ENCODE data around the gene GLRA3. TPM values are rescaled to one million over a fixed set of nuclear protein-coding genes. Genes with fewer than 3 reads are reported as not detected.

Gene GLRA3
- total RNA-seq, 1 donor: not detected

DNA sequence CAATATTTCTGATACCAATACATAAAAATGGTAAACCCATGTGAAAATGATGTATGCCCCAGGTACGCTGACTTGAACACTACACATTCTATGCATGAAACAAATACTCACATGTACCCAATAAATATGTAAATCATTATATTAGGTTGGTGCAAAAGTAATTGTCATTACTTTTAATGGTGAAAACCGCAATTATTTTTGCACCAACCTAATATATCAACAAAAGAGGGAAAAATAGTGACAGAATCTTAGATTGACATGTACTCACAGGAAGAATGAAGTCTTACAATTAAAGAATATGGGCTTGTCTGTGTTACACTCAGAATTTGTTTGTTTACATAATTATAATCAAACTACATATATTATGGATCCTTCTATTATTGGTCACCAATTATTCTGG is 82.3 kb downstream of the GLRA3 start:
- H3K4me2 ChIP-seq (ENCODE audit: insufficient read depth, low read length): no peak overlapping the region
- DNase-seq (ENCODE audit: insufficient read length, low spot score, missing footprints): no peak
- no peak overlapping the region for H2AFZ ChIP-seq (ENCODE audit: low read length)
- H3K9me3 ChIP-seq (ENCODE audit: low read depth, low read length): peaks cover 5% of the 10 kb centered on the region
- H3K27ac ChIP-seq (ENCODE audit: low read depth, low read length): no peak overlapping the region
- no peaks in the 10 kb centered on the region for H3K4me1 ChIP-seq (ENCODE audit: insufficient read depth, low read length)
- TF ChIP-seq, protein P1, sequence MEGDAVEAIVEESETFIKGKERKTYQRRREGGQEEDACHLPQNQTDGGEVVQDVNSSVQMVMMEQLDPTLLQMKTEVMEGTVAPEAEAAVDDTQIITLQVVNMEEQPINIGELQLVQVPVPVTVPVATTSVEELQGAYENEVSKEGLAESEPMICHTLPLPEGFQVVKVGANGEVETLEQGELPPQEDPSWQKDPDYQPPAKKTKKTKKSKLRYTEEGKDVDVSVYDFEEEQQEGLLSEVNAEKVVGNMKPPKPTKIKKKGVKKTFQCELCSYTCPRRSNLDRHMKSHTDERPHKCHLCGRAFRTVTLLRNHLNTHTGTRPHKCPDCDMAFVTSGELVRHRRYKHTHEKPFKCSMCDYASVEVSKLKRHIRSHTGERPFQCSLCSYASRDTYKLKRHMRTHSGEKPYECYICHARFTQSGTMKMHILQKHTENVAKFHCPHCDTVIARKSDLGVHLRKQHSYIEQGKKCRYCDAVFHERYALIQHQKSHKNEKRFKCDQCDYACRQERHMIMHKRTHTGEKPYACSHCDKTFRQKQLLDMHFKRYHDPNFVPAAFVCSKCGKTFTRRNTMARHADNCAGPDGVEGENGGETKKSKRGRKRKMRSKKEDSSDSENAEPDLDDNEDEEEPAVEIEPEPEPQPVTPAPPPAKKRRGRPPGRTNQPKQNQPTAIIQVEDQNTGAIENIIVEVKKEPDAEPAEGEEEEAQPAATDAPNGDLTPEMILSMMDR (IDR thresholded peaks at IDR 0.05; ENCODE audit: extremely low read depth, low read depth, low read length): no peak
- no peaks in the 10 kb centered on the region for H3K79me2 ChIP-seq (ENCODE audit: insufficient read depth, low read length)
- no peaks in the 10 kb centered on the region for H3K36me3 ChIP-seq (ENCODE audit: insufficient read depth, low read length)
- H3K4me3 ChIP-seq (ENCODE audit: insufficient read depth, low read length): no peak overlapping the region
- H4K20me1 ChIP-seq (ENCODE audit: insufficient read depth, low read length): no peaks in the 10 kb centered on the region
- H3K27me3 ChIP-seq (ENCODE audit: insufficient read depth, low read length): no peaks in the 10 kb centered on the region

DNA sequence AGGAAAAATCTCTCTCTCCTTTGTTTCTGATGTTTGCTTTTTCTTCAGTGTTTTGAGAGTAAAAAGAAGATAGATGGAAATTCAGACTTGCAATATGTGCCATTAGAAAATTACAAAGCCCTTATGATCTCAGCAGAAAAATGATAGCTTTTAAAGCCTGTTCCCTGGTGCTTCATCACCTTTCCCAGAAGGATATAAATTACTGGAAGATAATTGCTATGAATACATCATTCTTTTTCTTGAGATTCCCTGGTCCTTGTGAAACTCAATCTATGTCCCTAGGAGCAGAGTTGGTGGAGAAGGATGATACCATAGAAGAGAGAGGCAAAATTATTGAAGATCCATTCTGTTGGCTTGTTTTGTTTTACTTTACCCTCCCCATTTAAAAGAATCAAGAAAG is 86.5 kb downstream of the GLRA3 start:
- no peak for DNase-seq (ENCODE audit: insufficient read length, low spot score, missing footprints)
- Histone ChIP-seq H3K27me3 (ENCODE audit: insufficient read depth, low read length) (no peaks in the 10 kb centered on the region), H3K4me2 (ENCODE audit: insufficient read depth, low read length) (no peak overlapping the region), H3K27ac (ENCODE audit: low read depth, low read length) (no peak overlapping the region), H3K79me2 (ENCODE audit: insufficient read depth, low read length) (no peaks in the 10 kb centered on the region), H3K9me3 (ENCODE audit: low read depth, low read length) (peaks cover 5% of the 10 kb centered on the region), H3K4me3 (ENCODE audit: insufficient read depth, low read length) (no peak overlapping the region), H3K4me1 (ENCODE audit: insufficient read depth, low read length) (no peaks in the 10 kb centered on the region), H2AFZ (ENCODE audit: low read length) (no peak overlapping the region), H4K20me1 (ENCODE audit: insufficient read depth, low read length) (no peaks in the 10 kb centered on the region), H3K36me3 (ENCODE audit: insufficient read depth, low read length) (no peaks in the 10 kb centered on the region)
- TF ChIP-seq, protein P1 (IDR thresholded peaks at IDR 0.05; ENCODE audit: extremely low read depth, low read depth, low read length): no peak

DNA sequence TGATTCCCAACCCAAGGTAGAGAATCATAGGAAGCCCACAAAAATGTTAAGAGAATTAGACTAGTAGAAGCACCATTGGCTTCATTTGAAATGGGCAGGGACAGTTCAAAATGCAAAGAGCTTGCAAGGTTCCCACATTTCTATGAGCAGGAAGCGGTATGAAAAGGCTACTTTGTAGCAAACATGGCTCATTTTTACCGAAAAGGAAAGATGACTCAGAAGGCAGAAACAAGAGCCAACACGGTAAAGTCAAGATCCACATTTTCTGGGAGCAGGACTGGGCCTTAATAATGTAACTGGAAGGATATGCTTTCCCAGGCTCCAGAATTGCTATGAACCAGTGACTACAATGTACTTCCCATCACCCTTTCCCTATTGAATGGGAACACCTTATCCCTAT is 89.5 kb downstream of the GLRA3 start:
- Histone ChIP-seq H4K20me1 (ENCODE audit: insufficient read depth, low read length) (no peaks in the 10 kb centered on the region), H3K4me2 (ENCODE audit: insufficient read depth, low read length) (no peak overlapping the region), H3K4me3 (ENCODE audit: insufficient read depth, low read length) (no peak overlapping the region), H3K36me3 (ENCODE audit: insufficient read depth, low read length) (no peaks in the 10 kb centered on the region), H3K4me1 (ENCODE audit: insufficient read depth, low read length) (no peaks in the 10 kb centered on the region), H2AFZ (ENCODE audit: low read length) (no peak overlapping the region), H3K27me3 (ENCODE audit: insufficient read depth, low read length) (no peaks in the 10 kb centered on the region), H3K9me3 (ENCODE audit: low read depth, low read length) (peaks cover 5% of the 10 kb centered on the region), H3K79me2 (ENCODE audit: insufficient read depth, low read length) (no peaks in the 10 kb centered on the region), H3K27ac (ENCODE audit: low read depth, low read length) (no peak overlapping the region)
- TF ChIP-seq, protein P1 (IDR thresholded peaks at IDR 0.05; ENCODE audit: extremely low read depth, low read depth, low read length): no peak
- DNase-seq (ENCODE audit: insufficient read length, low spot score, missing footprints): no peak

DNA sequence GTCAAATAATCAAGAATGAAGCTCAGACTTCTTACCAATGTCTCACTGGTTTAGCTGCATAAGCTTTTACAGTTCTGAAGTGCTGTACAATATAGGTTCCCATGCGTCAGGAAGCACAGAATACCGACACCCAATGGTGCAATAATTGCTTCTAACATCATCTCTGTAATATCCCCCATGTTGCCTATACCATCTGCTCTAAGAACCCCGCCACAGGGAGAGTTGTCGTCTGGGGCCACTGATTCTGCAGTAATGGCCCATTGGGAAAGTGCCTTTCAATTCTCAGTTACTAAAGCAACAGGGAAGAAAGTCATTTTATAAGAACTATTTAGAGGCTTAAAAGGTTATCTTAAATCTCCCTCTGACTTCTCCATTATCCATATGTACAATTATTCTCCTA is 94.9 kb downstream of the GLRA3 start:
- no peaks in the 10 kb centered on the region for H3K36me3 ChIP-seq (ENCODE audit: insufficient read depth, low read length)
- H3K4me1 ChIP-seq (ENCODE audit: insufficient read depth, low read length): no peaks in the 10 kb centered on the region
- H4K20me1 ChIP-seq (ENCODE audit: insufficient read depth, low read length): no peaks in the 10 kb centered on the region
- no peak overlapping the region for H2AFZ ChIP-seq (ENCODE audit: low read length)
- TF ChIP-seq, protein P1 (IDR thresholded peaks at IDR 0.05; ENCODE audit: extremely low read depth, low read depth, low read length): no peak
- no peaks in the 10 kb centered on the region for H3K9me3 ChIP-seq (ENCODE audit: low read depth, low read length)
- no peaks in the 10 kb centered on the region for H3K79me2 ChIP-seq (ENCODE audit: insufficient read depth, low read length)
- H3K4me3 ChIP-seq (ENCODE audit: insufficient read depth, low read length): no peak overlapping the region
- no peak for DNase-seq (ENCODE audit: insufficient read length, low spot score, missing footprints)
- H3K27me3 ChIP-seq (ENCODE audit: insufficient read depth, low read length): no peaks in the 10 kb centered on the region
- H3K27ac ChIP-seq (ENCODE audit: low read depth, low read length): no peak overlapping the region
- H3K4me2 ChIP-seq (ENCODE audit: insufficient read depth, low read length): no peak overlapping the region
